Tibial nerve (tissue), 4 donors: ENCODE results near the gene TMEM266.

Source experiments
- CTCF ChIP-seq, 5 experiments: fragments of 200-600 bp in 3 of 5; fragments of 450-650 bp in 2 of 5; sonication (generic) in 3 of 5; IDR thresholded peaks; one replicate each; pipeline ENCODE4 v1.5.1; 2016 to 2019; ENCODE audit warnings: antibody characterized with exemption in 5 of 5, mild to moderate bottlenecking in 3 of 5, moderate library complexity in 2 of 5
- EP300 ChIP-seq, 2 donors: sonication (generic); formaldehyde crosslinking; IDR thresholded peaks; one replicate each; pipeline ENCODE4 v1.6.1; 2017; ENCODE audit warnings: antibody characterized with exemption in 2 of 2, mild to moderate bottlenecking in 1 of 2
- POLR2A ChIP-seq, 2 donors: fragments of 450-650 bp; IDR thresholded peaks; one replicate each; pipeline ENCODE4 v1.6.1; 2017; ENCODE audit warnings: antibody characterized with exemption in 2 of 2, mild to moderate bottlenecking in 2 of 2, moderate library complexity in 2 of 2

- no peak for TF ChIP-seq CTCF (IDR thresholded peaks at IDR 0.05)
- no peak for TF ChIP-seq POLR2A (IDR thresholded peaks at IDR 0.05)
- TF ChIP-seq EP300 (IDR thresholded peaks at IDR 0.05) = no peak
Observed at GRCh38 chr15:76070192-76070591, 10.4 kb downstream of the TMEM266 start.
